Putamen (tissue), 1 donor: ENCODE measurements around the gene ATP6AP1.
"Not testable (repeated sequence)": the region's sequence is repeated elsewhere in the genome, so short reads cannot be mapped to it uniquely, and the experiment has no call there.

Experiments used
- DNase-seq: peaks from one replicate; pipeline ENCODE4 v3.0.0-alpha.2; 2016; ENCODE audit warnings: low spot score

The ATP6AP1 gene, protein sequence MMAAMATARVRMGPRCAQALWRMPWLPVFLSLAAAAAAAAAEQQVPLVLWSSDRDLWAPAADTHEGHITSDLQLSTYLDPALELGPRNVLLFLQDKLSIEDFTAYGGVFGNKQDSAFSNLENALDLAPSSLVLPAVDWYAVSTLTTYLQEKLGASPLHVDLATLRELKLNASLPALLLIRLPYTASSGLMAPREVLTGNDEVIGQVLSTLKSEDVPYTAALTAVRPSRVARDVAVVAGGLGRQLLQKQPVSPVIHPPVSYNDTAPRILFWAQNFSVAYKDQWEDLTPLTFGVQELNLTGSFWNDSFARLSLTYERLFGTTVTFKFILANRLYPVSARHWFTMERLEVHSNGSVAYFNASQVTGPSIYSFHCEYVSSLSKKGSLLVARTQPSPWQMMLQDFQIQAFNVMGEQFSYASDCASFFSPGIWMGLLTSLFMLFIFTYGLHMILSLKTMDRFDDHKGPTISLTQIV

DNA sequence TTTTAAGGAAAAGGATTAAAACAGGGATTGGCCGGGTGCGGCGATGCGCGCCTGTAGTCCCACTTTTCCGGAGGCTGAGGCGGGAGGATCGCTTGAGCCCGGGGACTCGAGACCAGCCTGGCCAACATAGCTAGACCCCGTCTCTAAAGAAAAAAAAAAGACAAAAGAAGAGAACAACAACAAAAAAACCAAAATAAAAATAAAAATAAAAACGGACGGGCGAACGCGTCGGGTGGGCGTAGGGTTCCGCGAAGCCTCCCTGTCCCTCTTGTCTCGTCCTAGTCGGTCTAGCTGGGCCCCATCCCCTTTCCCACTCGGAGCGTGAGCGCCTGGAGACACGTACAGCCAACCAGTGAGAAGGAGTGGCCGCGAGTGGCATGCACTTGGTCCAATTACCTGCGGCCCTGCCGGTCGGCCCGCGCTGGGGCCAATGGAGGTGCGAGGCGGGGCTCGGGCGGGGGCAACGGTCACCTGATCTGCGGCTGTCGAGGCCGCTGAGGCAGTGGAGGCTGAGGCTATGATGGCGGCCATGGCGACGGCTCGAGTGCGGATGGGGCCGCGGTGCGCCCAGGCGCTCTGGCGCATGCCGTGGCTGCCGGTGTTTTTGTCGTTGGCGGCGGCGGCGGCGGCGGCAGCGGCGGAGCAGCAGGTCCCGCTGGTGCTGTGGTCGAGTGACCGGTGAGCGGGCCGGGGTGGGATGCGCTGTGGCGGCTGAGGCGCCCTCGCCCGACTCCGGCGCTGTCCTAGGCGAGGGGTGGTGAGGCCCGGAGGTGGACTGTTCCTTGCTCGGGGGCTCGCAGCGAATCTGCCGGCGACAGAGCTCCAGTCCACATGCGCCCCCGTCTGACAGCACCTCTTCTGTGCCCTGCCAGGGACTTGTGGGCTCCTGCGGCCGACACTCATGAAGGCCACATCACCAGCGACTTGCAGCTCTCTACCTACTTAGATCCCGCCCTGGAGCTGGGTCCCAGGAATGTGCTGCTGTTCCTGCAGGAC lies at the start of gene ATP6AP1:
Gene ATP6AP1 (plus strand): TSS at position 502 of the 996 bp plus-strand sequence. CDS start 16 bp downstream, at position 518.
- DNase-seq = peak; percentile 91

DNA sequence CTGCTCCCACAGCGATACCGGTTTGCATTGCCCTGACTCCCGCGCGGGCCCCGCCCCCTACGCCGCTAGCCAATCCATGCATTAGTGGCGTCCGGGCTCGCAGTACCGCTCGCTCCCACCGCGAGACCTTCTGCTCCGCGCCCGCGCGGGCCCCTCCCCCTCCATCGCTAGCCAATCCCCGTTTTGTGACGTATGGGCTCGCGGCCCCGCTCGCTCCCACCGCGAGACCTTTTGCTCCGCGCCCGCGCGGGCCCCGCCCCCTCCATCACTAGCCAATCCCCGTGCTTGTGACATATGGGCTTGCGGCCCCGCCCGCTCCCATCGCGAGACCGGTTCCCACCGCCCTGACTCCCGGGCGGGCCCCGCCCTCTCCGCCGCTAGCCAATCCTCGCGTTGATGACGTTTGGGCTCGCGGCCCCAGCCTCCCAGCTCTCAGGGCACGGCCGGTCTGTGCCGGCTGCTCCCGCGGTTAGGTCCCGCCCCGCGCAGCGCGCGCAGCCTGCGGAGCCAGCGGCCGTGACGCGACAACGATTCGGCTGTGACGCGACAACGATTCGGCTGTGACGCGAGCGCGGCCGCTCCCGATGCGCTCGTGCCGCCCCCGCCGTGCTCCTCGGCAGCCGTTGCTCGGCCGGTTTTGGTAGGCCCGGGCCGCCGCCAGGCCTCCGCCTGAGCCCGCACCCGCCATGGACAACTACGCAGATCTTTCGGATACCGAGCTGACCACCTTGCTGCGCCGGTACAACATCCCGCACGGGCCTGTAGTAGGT lies 49.5 kb upstream of the ATP6AP1 start, which contains the start of gene EMD:
Gene EMD (plus strand): TSS at position 497 of the 770 bp plus-strand sequence. CDS start 190 bp downstream, at position 687.
- peak; percentile 96 for DNase-seq

DNA sequence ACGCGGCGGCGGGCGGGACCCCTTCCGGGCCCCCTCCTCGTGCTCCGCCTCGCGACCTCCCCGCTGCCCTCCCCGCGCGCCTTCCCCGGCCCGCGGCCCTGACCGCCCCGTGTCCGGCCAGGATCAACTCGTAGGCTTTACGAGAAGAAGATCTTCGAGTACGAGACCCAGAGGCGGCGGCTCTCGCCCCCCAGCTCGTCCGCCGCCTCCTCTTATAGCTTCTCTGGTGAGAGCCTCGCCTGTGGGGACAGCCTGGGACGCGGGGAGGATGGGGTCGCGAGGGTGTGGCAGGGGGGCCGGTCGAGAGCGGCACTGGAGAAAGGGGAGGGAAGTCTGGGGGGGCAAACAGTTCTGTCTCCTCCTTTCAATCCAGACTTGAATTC lies 48.9 kb upstream of the ATP6AP1 start:
- DNase-seq = no peak

DNA sequence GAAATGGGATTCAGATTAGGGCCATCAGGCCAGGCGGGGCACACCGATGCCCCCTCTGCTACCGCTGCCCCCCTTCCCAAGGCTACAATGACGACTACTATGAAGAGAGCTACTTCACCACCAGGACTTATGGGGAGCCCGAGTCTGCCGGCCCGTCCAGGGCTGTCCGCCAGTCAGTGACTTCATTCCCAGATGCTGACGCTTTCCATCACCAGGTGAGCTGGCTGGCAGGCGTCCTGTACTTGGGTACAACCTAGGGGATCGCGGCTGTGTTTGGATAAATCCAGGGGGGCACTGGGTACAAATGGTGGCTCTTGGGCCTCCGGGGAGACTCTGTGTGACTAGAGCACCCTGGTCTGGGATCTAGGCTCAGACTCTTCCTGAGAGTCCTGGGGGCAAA lies 48.3 kb upstream of the ATP6AP1 start:
- DNase-seq = no peak

DNA sequence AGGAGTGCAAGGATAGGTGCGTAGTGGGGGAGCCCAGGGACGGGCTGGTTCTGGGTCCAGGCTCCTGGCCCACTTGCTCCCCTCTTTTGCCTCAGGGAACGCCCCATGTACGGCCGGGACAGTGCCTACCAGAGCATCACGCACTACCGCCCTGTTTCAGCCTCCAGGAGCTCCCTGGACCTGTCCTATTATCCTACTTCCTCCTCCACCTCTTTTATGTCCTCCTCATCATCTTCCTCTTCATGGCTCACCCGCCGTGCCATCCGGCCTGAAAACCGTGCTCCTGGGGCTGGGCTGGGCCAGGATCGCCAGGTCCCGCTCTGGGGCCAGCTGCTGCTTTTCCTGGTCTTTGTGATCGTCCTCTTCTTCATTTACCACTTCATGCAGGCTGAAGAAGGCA lies 47.7 kb upstream of the ATP6AP1 start:
- no peak for DNase-seq

DNA sequence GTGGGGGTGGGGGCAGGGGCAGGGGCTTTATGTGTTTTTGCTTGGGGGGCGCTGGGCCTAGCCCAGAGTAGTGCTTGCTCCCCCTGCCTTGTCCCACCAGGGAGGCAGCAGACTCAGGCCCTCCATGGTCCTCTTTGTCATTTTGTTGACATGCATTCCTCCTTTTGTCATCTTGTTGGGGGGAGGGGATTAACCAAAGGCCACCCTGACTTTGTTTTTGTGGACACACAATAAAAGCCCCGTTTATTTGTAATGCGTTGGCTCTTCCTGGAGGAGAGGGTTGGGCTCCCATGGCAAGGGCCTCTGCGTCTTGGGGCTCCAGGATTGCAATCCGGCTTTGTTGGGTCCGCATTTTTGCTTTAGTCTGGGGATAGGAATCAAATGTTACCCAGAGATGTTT lies 47.2 kb upstream of the ATP6AP1 start:
- DNase-seq = no peak

DNA sequence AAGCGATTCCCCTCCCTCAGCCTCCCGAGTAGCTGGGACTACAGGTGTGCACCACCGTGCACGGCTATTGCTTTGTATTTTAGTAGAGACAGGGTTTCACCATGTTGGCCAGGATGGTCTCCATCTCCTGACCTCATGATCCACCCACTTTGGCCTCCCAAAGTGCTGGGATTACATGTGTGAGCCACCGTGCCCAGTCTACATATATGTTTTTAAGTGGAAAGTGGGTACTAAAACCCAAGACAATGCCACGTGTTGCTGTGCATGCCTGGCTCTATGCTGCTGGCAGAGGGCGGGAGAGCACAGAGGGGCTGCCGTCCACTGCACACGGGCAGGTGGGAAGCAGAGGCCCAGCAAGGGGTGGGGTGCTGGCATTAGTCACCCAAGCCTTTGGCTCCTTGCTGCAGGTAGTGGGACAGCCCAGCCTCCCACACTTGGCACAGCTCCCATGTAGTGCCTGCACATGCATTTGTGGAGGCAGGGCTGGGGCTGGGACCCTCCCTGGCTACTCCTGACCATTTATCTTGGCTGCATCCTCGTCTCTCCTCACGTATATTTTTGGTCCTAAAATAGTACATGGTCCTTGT lies 45.9 kb upstream of the ATP6AP1 start:
- DNase-seq = no peak

DNA sequence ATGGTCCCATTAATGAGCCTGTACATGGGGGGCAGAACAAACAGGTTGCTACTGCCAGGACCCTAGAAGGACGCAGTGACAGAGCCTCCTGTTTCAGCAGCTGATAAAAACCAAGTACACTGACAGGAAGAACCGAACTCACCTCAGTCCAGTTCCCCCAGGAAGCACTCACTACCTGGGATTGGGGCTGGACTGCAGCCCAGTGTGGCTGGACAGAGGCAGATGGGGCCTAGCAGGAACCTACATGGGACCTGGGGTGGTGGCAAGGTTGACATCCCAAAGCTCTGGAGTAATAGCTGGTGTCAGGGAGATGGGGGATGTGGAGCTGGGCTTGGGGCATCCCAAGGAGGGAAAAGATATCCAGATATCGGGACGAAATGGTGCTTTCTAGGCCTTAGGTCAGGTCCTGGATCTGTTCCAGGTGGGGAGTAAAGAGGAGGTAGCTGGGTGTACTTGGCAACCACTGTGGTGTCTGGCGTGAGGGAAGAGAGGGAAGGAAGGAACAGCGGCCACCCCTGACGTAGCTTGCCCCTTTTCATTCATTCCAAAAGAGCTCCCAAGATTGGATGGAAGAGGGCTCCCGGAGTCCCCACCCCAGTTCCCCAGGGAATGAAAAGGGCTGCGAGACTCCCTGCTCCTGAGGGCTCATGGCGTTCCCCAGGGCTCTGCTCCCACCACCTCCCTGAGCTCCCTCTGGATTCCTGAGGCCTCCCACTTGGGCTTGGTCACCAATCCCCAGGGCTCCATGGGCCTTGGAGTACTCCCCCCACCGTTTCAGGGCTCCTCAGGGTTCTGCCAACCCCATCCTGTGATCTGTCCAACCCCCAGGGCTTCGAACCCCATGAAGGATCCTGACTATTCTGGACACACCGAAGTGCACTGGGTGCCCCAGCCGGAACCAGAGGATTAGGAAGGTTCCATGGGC lies 44.9 kb upstream of the ATP6AP1 start:
- DNase-seq = no peak

DNA sequence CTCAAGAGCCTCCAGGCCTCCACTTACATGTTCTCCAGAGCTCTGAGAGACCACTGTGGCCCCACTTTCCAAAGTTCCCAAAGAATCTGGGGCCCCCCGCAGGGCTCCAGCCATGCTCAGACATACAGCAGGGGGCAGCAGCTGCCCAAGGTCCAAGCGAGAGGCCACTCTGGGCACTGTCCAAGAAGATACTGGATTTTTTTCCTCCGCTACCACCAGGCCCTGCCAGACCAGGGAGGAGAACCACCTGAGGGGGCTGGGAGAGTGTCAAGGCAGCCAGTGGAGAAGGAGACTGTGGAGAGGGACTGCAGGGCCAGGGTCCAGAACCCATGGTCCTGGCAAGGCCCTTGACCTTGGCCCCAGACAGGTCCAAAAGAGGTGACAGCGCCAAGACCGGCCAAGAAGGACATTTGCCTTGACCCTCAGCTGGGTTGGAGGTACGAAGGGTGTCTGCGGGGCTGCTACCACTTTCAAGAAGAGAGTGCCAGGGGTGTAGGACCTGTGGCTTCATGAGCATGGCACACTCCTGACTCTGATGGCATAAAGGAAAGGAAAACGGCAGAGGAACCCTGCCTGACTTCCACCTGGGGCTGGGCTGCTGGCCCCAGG lies 44.1 kb upstream of the ATP6AP1 start:
- DNase-seq = no peak

DNA sequence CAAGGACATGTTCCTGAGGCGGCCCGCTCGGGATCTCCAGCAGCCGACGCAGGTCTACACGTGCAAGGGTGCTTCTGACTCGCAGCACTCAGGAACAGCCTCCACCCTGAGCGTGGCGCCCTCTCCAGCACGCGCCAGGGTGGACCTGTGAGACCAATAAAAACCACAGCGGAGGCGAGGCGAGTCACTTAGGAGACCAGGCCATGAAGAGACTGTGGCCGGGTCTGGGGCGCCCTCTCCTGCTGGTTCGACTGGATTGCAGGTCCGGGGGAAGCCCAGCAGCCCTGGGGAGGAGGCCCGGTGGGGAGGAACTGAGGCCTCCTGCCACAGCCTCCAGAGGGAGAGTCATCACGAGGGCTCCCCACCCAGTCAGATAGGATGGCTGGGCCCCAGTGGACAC lies 40.4 kb upstream of the ATP6AP1 start:
- DNase-seq = not testable (repeated sequence)

DNA sequence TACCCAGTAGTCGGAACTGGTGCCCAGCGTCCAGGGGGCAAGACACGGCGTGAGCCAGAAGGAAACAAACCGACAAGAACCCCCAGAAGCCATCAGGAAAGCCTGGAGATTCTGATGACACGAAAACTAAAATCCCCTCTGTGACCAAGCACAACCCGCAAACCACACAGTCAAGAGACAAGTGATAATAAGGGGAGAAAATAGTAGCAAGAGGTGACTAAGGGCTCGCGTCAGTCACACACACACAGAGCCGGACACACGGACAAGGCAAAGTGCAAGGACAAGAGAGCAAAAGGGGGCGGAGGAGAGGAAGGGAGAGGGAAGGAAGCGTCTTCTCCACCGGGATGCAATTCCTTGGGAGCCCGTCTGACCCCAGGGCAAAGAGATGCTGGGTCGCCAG lies 39.8 kb upstream of the ATP6AP1 start:
- not testable (repeated sequence) for DNase-seq

DNA sequence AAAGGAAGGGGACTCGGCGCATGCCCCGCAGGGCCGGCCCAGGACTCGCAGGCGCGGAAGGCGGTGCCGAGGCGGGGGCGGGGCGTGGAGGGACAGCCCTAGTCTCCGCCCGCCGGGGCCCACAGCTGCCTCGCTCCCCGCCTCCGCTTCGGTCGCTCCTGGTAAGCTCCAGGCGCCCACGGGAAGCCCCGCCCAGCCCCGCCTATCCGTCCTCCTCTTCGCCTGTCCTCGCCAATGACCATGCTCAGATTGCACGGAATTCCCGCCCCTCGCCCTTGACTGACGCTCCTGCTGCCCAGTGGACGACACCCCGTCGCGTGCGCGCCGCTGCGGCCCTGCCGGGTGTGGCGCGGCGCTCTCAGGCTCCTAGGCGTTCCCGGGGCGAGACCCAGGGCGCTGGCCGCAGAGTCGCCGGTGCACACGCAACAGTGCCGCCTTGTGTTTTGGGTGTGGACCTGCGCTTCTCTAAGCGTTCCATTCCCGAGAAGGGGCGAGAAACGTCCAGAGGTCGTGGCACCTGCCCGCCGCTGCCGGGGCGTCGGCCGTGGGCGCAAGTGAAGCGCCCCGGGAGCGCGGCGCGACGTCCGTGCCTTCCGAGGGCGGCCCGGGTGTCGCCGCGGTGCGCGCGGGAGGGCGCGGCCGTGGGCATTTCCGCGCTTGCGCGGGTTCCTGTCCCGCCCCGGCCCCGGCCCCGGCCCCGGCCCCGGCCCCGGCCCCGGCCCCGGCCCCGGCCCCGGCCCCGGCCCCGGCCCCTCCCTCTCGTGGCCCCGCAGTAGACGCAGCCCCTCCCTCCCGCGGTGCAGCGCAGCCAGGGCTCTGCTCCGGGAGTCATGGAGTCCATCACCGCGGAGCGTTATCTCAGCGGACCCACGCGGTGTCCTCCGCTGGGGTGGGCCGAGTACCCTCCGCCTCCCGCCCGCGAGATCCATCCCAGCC lies 38.4 kb upstream of the ATP6AP1 start:
- DNase-seq = not testable (repeated sequence)

DNA sequence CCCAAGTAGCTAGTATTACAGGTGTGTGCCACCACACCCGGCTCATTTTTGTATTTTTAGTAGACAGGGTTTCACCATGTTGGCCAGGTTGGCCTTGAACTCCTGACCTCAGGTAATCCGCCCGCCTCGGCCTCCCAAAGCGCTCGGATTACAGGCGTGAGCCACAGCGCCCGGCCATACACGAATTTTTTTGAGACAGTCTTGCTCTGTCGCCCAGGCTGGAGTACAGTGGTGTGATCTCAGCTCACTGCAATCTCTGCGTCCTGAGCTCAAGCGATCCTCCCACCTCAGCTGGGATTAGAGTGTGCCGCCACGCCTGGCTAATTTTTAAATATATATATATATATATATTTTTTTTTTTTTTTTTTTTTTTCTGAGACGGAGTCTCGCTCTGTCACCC lies 32.1 kb upstream of the ATP6AP1 start:
- DNase-seq = not testable (repeated sequence)

DNA sequence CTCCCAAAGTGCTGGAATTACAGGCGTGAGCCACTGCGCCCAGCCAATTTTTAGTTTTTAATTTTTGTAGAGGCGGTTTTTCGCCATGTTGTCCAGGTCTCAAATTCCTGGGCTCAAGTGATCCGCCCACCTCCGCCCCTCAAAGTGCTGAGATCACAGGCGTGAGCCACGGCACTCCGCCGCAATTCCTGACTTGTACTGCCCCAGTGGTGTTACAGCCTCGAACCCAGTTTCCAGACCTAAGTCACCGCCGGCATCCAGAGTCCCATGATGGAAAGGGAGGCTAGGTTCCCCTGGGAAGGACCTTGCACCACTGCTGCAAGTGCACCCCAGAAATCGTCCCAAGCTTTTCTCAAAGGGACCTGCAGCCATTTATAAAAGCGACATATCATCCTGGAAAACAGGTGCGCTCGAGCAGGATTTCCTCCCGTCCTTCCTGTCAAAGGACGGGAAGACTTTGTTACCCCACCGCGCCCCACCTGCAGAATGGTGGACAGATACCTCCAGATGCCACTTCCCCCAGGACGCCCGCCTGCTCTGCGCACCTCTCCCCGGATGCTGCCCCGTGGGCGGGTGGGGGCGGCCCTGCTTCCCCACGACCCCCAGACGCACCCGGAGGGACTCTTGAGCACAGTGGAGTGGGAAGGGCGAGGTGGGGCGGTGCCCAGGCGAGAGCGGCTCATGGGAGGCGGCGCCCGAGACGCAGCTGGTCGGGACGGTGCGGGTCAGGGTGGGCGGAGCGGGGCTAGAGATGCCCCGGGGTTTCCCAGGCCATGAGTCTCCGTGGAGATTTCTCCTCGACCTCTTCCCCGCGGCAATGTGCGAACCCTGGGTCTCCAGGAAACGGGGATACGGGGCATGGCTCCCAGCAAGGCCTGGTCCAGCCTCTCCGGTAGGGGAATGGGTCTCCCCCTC lies 31.2 kb upstream of the ATP6AP1 start:
- peak; percentile 52 for DNase-seq

DNA sequence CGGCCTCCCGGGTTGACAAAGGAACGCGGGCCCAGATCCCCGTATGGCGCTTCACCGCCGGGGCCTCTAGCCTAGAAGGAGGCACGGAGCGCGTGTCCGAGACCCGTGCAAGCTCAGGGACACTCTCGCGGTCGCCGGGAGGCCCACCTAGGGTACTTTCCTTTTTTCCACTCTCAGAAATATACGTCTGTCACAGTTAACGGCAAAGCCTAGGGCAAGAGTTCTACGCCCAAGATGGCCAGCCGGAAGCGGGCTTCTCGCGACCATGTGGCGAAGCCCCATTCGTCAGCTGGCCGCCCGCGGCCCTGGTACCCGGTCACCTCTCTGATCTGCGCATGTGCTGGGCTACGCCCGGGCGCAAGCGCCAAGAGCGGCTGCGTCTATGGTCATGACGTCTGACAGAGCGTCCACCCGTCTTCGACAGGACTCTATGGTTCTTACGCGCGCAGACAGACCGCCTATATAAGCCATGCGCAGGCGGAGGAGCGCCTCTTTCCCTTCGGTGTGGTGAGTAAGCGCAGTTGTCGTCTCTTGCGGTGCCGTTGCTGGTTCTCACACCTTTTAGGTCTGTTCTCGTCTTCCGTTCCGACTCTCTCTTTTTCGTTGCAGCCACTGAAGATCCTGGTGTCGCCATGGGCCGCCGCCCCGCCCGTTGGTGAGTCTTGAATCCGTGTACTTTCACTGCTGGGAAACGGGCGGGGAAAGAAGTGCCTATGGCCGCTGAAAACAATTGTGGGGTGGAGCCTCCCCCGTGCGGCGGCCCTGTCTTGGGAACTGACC lies 30.4 kb upstream of the ATP6AP1 start, which contains the start of gene RPL10:
Gene RPL10 (plus strand): TSS at position 490 of the 780 bp plus-strand sequence. CDS start 143 bp downstream, at position 633.
- peak; percentile 94 for DNase-seq

DNA sequence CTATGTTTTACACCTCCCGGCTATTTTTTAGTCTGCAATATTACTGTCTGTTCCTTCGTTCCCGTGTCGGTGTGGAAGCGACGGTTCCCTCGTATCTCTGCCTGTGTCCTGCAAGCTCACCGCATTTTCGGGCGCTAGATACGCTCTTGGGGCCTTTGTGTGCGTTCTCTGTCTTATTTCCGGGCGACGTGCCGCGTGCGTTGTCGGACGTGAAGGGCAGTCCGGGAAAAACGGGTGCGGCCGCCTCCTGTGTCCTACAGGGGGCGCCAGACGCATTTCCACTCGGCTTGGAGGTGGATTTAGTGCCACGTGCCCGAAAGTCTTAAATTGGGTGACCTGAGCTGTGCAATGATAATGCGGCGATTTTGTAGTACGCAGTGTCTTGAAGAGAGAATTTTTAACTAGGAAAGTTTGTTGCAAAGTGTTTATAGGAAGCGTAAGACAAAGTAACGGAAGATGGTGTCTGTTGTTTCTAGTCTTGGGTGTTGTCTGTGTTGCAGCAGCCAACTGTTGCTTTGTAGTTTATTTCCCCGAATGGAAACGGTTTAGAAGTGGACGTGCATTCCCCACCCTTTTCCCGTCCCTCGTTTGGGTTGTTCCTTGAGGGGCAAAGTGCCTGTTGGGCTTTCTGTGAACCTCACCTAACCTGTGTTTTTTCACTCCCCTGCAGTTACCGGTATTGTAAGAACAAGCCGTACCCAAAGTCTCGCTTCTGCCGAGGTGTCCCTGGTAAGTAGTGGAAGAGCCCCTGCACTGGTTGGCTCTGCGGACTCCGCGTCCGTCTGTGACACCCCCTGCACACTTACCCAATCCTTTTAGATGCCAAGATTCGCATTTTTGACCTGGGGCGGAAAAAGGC lies 29.6 kb upstream of the ATP6AP1 start:
- DNase-seq = peak; percentile 77
